Prostate gland (tissue), 2 donors: ENCODE data around the gene KDM4B.

Source experiments
- POLR2A ChIP-seq: fragments of 450-650 bp; IDR thresholded peaks from one replicate; pipeline ENCODE4 v1.6.1; 2016; ENCODE audit warnings: antibody characterized with exemption, mild to moderate bottlenecking
- TF ChIP-seq, protein P1 (sequence below), 4 experiments: fragments of 200-600 bp in 2 of 4; fragments of 450-650 bp in 2 of 4; sonication (generic) in 2 of 4; IDR thresholded peaks; 1 replicate in 3 of 4; 2 replicates in 1 of 4; pipeline ENCODE4 v1.5.1; 2016 to 2019; ENCODE audit warnings: antibody characterized with exemption in 4 of 4, mild to moderate bottlenecking in 2 of 4, moderate library complexity in 2 of 4

DNA sequence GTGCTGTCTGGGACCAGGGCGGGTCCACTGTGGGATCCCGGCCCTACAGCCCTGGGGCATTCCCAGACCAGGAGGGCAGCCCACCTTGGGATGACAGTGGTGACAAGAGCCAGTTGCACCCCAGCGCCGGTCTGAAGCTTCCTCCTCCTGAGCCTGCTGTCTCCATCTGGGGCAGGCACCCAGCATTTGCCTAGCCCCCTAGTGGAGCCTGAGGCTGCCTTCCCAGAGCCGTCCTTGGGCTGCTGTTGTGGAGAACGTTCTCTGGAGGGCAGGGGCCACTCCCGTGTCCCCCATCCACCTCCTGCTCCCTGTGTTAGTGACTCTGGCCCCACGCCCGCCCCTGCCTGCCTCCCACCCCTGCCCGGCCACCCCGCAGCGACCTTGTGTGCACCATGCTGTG lies 148.5 kb downstream of the KDM4B start:
- TF ChIP-seq, protein P1, sequence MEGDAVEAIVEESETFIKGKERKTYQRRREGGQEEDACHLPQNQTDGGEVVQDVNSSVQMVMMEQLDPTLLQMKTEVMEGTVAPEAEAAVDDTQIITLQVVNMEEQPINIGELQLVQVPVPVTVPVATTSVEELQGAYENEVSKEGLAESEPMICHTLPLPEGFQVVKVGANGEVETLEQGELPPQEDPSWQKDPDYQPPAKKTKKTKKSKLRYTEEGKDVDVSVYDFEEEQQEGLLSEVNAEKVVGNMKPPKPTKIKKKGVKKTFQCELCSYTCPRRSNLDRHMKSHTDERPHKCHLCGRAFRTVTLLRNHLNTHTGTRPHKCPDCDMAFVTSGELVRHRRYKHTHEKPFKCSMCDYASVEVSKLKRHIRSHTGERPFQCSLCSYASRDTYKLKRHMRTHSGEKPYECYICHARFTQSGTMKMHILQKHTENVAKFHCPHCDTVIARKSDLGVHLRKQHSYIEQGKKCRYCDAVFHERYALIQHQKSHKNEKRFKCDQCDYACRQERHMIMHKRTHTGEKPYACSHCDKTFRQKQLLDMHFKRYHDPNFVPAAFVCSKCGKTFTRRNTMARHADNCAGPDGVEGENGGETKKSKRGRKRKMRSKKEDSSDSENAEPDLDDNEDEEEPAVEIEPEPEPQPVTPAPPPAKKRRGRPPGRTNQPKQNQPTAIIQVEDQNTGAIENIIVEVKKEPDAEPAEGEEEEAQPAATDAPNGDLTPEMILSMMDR (IDR thresholded peaks at IDR 0.05): no peak
- TF ChIP-seq POLR2A: no peak
